NCI-H526 treated with DMSO at 0.1 percent for 48 hours (cell line): Measurements from ENCODE around the gene TREM2.
"Not testable (repeated sequence)": the region's sequence is repeated elsewhere in the genome, so short reads cannot be mapped to it uniquely, and the experiment has no call there.

Source experiments
- DNase-seq: peaks from one replicate; lab custom pipeline; 2025; lab: John Stamatoyannopoulos, UW

The TREM2 gene

DNA sequence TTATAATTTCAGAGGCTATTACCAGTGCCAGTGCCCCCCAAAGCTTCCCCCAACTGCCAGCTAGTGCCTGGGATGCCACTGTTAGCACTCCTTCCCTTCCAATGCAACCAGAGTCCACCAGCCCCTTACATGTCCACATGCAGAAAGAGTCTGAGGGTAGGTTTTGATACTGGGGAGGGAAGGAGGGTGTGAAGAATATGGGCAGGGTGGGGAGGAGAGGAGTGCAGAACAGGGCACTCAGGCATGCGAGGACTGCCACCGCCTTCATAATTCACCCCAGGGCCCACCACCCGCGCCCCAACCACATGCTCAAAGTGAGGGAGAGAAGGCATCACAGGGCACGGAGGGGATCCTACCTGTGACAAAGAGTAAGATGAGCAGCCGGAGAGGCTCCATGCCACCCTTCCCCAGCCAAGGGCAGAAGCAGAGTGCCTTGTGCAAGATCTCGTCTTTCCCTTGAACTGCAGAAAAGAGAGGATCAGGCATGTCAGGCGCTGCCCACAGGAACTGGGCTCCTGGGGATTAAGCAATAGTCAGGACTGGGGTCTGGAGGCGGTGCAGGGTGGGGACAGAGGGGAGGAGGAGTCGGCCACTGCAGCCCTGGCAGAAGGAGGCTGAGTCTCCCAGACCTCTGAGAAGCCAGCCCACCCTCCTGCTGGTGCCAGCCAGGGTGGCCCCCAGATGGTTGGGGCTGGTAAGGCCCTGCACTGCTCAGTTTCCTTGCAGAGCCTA, at the start of gene TREM2:
Gene TREM2, minus strand, starts transcription at position 430 of the 732 bp plus-strand sequence. Its CDS starts 34 bp downstream, at position 396.
- DNase-seq = no peak

- no peak for DNase-seq
Observed at GRCh38 chr6:41209547-41210320, 46.8 kb upstream of the TREM2 start.

- DNase-seq = no peak
Observed at GRCh38 chr6:41208439-41209106, 45.7 kb upstream of the TREM2 start.

DNA sequence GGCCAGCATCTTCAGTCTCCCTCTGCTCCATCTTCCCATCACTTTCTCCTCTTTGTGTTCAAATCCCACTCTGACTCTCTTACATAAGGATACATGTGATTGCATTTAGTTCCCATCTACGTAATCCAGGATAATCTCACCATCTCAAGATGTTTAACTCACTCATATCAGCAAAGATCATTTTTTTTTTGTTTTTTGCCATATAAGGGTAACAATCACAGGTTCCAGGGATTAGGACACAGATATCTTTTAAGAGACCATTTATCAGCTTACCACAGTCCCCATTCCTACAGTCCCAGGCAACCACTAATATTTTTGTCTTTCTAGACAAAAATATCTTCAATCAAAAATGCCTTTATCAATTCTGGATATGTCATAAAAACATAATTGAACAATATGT, 41.2 kb upstream of the TREM2 start:
- no peak for DNase-seq

- DNase-seq = no peak
Observed at GRCh38 chr6:41201764-41202173, 38.9 kb upstream of the TREM2 start.

- no peak for DNase-seq
Observed at GRCh38 chr6:41200901-41201763, 38.2 kb upstream of the TREM2 start, which contains the start of gene TREML2. TREML2 (minus strand) TSS chr6:41201149; CDS start chr6:41201008, 141 bp downstream.

DNA sequence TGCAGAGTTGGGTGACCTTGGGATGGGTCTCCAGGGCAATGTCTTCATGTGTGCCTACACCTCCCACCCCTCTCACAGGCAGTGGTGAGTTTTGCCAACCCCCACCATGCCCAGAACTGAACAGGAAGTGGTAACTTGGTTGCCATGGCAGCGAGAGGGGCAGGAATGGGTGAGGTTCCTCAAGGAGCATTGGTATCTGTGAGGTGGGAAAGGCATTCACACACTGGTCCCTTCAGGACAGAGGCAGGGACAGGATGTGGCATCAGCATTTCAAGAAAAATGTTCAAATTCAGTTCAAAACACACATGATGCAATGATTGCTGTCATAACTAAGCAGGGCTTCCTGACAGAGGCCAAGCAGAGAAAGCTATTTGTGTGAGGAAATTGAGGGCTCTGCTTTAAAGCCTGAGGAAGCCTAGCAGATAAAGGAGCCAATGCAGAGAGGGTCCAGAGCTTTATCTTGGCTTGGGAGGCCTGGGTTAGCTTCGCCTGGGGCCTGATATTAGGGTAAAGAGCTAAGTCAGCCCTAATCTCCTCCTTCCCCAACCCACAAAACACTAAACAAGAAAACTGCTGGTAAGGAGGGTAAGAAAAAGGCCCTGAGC, 37.5 kb upstream of the TREM2 start:
- no peak for DNase-seq

GRCh38 chr6:41199552-41200246, 36.8 kb upstream of the TREM2 start:
- DNase-seq = no peak

- DNase-seq = no peak
Observed at GRCh38 chr6:41197234-41197633, 34.3 kb upstream of the TREM2 start.

DNA sequence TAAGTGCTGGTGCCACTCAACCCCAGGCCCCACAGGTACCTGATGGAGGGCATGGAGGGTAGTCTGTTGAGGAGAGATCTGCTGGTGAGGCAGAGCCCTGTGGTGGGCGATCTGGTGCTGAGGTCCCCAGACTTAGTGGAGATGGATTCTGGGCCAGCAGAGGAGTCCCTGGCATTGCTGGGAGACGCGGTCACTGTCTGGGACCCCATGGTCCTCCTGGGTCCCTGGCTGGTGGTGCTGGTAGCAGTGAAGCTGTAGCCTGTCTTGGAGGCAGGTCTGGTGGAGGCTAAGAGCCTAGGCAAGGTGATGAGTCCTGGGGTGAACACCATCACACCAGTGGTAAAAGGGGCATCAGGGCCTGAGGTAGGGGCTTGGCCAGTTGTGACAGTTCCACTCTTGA, 31.5 kb upstream of the TREM2 start:
- no peak for DNase-seq

- DNase-seq = no peak
Observed at GRCh38 chr6:41193884-41194283, 31.0 kb upstream of the TREM2 start.

GRCh38 chr6:41193171-41193734, 30.3 kb upstream of the TREM2 start:
- no peak for DNase-seq

DNA sequence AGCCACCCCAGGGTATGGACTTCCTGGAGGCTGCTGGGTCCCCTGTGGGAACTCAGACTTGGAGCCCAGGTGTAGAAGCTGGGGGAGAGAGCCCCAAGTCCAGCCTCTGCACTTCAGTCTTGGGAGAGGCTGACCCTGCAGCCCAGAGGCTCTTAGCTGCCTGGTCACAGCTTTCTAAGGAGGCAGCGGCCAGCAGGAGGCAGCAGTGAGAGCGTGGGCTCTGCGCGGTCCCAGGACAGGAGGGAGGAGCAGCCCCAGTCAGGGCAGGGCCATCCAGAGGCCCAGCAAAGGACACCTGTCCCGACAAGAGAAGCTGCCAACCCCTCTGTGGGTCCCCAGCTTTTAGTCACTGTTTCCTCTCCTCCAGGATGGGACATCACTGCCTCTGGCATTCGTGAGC, 28.7 kb upstream of the TREM2 start:
- DNase-seq = peak; percentile 11

DNA sequence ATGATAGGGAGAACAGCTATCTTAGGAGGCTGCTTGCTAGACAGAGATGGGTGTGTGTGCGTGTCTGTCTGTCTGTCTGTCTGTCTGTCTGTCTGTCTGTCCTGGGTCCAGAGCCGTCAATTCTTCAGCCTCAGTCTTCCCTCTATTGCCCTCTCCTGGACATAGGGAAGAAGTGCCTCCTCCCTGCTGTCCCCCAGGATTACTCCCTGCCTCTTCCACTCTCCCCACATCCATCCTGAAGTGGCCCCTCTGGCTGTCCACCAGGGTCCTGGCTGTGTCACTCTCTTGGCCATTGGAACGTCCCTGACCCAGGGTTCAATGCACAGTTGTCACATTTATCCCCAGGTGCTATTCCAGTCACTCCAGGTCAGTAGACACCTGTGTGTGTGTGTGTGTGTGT, 27.9 kb upstream of the TREM2 start:
- DNase-seq = no peak

- DNase-seq = no peak
Observed at GRCh38 chr6:41189967-41190366, 27.1 kb upstream of the TREM2 start.

- not testable (repeated sequence) for DNase-seq
Observed at GRCh38 chr6:41189046-41189445, 26.1 kb upstream of the TREM2 start.

DNA sequence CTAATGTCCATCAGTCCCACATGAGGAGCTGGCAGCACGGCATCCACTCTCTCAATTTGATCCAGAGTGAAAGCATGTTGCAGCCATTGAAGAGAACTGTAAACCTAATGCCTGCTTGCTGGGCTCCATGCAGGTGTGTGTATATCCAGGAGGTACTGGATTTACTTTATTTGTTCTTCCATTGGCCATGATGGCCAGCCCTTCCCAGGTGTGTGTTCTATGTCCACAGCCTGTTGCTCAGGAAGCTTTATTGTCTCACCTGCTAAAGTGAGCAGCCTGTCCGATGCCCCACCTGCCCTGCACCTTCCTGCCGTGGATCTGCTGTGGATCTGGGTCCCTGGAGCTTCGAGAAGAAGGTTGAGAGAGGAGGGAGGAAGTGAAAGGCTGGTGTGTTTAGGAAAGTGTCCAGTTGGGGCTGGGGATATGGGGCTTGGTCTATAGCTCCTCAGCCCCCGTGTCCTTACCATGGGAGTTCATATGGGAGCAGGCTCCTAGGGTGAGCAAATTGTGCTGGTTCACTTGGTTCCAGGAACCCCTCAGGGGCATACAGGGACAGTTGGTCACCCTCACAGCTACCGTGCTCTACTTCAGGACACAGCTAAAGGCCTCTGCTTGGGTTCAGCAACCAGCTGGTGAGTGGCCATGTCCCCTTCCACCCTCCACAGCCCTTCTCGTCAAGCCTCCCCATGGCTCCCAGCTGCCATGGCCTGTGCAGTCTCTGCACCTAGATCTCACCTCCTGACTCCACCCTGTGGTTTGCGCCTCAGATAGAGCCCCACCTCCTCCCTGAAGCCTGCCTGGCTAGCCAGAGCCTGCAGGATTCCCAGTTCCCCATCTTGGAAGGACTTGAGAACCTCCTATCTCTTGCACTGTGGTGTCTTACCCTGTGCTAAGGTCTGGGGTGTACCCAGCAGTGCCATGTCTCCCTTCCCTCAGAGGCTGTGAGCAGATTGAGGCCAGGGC, 25.3 kb upstream of the TREM2 start:
- no peak for DNase-seq

GRCh38 chr6:41186031-41186562, 23.2 kb upstream of the TREM2 start:
- DNase-seq = no peak

DNA sequence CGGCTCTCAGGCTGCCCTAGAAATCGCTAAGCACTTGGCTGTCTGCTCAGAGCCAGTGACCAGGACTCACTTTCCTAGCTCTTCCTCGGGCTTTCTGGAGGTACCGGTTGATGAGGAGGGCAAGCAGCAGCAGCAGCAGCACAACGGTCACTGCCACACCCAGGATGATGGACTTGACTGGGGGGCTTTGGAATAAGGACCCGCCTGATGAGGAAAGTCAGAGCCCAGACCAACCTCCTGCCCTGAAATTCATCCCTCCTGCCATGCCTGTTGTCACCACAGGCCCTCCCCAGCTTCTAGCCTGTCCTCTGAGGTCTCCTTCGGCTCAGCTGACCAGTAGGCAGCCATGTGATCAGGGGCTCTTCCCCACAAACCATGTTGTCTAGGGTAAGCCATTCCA, 21.8 kb upstream of the TREM2 start:
- no peak for DNase-seq
